Fibroblast of pulmonary artery (primary cell): Measurements from ENCODE around the gene ALKBH2.

Experiments used
- DNase-seq: peaks from one replicate; pipeline ENCODE4 v3.0.0-alpha.2; 2010; ENCODE audit warnings: low read depth
- H3K4me3 ChIP-seq: replicated peaks from 2 replicates; pipeline ENCODE4 v1.5.1; 2011; ENCODE audit warnings: low read depth, mild to moderate bottlenecking, control low read depth, low read length, moderate library complexity
- TF ChIP-seq, protein P1 (sequence below): IDR thresholded peaks from 2 replicates; pipeline ENCODE4 v1.5.1; 2011; ENCODE audit warnings: mild to moderate bottlenecking, control low read depth, low read length, inconsistent platforms; ENCODE audit errors: missing control alignments

The ALKBH2 gene

GRCh38 chr12:109097140-109097434 is 3.8 kb upstream of the ALKBH2 start:
- TF ChIP-seq, protein P1, sequence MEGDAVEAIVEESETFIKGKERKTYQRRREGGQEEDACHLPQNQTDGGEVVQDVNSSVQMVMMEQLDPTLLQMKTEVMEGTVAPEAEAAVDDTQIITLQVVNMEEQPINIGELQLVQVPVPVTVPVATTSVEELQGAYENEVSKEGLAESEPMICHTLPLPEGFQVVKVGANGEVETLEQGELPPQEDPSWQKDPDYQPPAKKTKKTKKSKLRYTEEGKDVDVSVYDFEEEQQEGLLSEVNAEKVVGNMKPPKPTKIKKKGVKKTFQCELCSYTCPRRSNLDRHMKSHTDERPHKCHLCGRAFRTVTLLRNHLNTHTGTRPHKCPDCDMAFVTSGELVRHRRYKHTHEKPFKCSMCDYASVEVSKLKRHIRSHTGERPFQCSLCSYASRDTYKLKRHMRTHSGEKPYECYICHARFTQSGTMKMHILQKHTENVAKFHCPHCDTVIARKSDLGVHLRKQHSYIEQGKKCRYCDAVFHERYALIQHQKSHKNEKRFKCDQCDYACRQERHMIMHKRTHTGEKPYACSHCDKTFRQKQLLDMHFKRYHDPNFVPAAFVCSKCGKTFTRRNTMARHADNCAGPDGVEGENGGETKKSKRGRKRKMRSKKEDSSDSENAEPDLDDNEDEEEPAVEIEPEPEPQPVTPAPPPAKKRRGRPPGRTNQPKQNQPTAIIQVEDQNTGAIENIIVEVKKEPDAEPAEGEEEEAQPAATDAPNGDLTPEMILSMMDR = no peak
- no peak for DNase-seq
- peak overlapping the region; percentile 80 for H3K4me3 ChIP-seq

GRCh38 chr12:109092497-109093021 is 713 bp downstream of the ALKBH2 start:
- TF ChIP-seq, protein P1 = no peak
- H3K4me3 ChIP-seq = peak overlapping the region; percentile 66
- no peak for DNase-seq

GRCh38 chr12:109089683-109090082 is 3.6 kb downstream of the ALKBH2 start:
- TF ChIP-seq, protein P1 = no peak
- DNase-seq = no peak

GRCh38 chr12:109088818-109089217 is 4.5 kb downstream of the ALKBH2 start:
- TF ChIP-seq, protein P1 = no peak
- H3K4me3 ChIP-seq = no peak overlapping the region
- DNase-seq = peak; percentile 41

More at GRCh38 chr12:109089683-109090082, 3.6 kb downstream of the ALKBH2 start:
- no peak overlapping the region for H3K4me3 ChIP-seq

DNA sequence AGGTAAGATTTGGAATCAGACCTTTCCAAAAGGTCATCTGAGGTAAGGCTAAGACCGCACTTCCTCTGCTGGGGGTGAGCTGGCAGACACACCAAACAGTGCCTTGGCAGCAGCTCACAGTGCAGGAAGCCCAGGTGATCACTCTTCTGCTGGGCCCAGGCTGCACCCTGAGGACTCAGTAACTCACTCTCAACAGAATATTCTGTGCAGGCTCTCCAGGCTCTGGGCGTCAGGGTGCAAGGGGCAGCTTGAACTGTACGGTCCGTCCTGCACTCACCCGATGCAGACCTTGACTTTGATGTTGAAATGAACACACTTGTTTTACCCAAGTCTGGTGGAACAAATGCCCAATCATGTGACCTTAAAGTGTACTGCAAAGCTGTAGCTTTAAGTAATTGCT is 6.0 kb downstream of the ALKBH2 start:
- DNase-seq = no peak

GRCh38 chr12:109085590-109085989 is 7.7 kb downstream of the ALKBH2 start:
- DNase-seq = no peak
- no peak overlapping the region for H3K4me3 ChIP-seq
- TF ChIP-seq, protein P1 = no peak

More for the DNA sequence above, 6.0 kb downstream of the ALKBH2 start:
- H3K4me3 ChIP-seq = no peak overlapping the region
- TF ChIP-seq, protein P1 = no peak

DNA sequence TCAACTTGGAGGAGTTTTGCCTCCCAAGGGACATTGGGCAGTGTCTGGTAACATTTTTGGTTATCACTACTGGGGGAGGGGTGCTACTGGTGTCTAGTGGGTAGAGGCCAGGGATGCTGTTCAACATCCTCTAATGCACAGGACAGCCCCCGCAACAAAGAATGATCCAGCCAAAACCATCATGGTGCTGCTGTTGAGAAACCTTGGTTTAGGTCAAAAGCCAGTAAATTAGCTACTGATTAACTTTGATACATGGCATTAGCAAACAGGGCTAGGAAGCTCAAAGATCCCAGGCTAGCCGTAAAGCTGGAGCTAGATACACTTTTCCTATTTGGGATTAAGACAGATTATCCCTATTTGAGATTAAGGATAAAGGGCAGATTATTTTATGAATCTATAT is 8.8 kb downstream of the ALKBH2 start:
- TF ChIP-seq, protein P1 = no peak
- no peak overlapping the region for H3K4me3 ChIP-seq
- DNase-seq = no peak
